Measurements from ENCODE around the gene CALHM4. TPM values are rescaled to one million over a fixed set of nuclear protein-coding genes. Genes with fewer than 3 reads are reported as not detected.

Gene CALHM4
- total and polyA plus RNA-seq, 2 of the 13 experiments (the other 11 are each of a cell fraction or from before 2014, with no cell fraction given) = not detected

DNA sequence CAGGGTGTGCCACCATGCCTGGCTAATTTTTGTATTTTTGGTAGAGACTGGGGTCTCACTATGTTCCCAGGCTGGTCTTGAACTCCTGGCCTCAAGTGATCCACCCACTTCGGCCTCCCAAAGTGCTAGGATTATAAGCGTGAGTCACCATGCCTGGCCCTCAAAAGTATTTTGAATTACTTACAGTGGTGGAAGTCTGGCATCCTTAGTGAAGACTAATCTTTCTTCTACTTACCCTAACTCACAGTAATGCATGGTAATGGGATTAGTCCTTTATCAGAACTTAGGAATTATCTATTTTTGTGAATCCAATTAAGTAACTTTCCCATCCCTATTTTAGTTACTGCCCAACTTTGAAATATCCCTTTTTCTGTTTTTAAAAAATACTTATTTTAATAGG, 21.7 kb downstream of the CALHM4 start:
- Histone ChIP-seq H3K4me3 (replicated peaks in 1 of 3; ENCODE audit: insufficient read depth in 1 of 3, low read depth in 2 of 3, low read length in 3 of 3) (no peak overlapping the region), H3K4me2 (ENCODE audit: low read depth, low read length) (no peak overlapping the region), H3K27ac (ENCODE audit: extremely low read length, insufficient read depth, low read length) (no peak overlapping the region), H3K4me1 (ENCODE audit: insufficient read depth, low read length) (peaks cover 27% of the 10 kb centered on the region), H3K79me2 (ENCODE audit: insufficient read depth, low read length) (peaks cover 63% of the 10 kb centered on the region), H3K9me3 (ENCODE audit: low read length) (no peaks in the 10 kb centered on the region), H3K27me3 (ENCODE audit: control insufficient read depth in 1 of 2, insufficient read depth in 2 of 2, low read length in 2 of 2) (no peaks in the 10 kb centered on the region; a peak in 1 of 5 replicates), H3K36me3 (replicated peaks in 1 of 2; ENCODE audit: control insufficient read depth in 1 of 2, insufficient read depth in 2 of 2, low read length in 2 of 2) (peaks cover 0 to 1% of the 10 kb centered on the region in 2 experiments; a peak in 3 of 5 replicates), H2AFZ (ENCODE audit: low read length) (no peak overlapping the region), H4K20me1 (ENCODE audit: insufficient read depth, low read length) (no peaks in the 10 kb centered on the region), H3K9ac (ENCODE audit: insufficient read depth, low read depth, low read length) (no peak overlapping the region)
- in situ Hi-C loops (cut with HindIII; ENCODE audit: extremely low pct_ligation_motif_present, low pct_unique_long_range_greater_than_20kb) = no loop called here
- WGBS (ENCODE audit: low lambda C conversion rate) = 97% methylated on average over 2 of the region's 2 CpGs
- no peak for FAIRE-seq
- TF ChIP-seq, protein P1, sequence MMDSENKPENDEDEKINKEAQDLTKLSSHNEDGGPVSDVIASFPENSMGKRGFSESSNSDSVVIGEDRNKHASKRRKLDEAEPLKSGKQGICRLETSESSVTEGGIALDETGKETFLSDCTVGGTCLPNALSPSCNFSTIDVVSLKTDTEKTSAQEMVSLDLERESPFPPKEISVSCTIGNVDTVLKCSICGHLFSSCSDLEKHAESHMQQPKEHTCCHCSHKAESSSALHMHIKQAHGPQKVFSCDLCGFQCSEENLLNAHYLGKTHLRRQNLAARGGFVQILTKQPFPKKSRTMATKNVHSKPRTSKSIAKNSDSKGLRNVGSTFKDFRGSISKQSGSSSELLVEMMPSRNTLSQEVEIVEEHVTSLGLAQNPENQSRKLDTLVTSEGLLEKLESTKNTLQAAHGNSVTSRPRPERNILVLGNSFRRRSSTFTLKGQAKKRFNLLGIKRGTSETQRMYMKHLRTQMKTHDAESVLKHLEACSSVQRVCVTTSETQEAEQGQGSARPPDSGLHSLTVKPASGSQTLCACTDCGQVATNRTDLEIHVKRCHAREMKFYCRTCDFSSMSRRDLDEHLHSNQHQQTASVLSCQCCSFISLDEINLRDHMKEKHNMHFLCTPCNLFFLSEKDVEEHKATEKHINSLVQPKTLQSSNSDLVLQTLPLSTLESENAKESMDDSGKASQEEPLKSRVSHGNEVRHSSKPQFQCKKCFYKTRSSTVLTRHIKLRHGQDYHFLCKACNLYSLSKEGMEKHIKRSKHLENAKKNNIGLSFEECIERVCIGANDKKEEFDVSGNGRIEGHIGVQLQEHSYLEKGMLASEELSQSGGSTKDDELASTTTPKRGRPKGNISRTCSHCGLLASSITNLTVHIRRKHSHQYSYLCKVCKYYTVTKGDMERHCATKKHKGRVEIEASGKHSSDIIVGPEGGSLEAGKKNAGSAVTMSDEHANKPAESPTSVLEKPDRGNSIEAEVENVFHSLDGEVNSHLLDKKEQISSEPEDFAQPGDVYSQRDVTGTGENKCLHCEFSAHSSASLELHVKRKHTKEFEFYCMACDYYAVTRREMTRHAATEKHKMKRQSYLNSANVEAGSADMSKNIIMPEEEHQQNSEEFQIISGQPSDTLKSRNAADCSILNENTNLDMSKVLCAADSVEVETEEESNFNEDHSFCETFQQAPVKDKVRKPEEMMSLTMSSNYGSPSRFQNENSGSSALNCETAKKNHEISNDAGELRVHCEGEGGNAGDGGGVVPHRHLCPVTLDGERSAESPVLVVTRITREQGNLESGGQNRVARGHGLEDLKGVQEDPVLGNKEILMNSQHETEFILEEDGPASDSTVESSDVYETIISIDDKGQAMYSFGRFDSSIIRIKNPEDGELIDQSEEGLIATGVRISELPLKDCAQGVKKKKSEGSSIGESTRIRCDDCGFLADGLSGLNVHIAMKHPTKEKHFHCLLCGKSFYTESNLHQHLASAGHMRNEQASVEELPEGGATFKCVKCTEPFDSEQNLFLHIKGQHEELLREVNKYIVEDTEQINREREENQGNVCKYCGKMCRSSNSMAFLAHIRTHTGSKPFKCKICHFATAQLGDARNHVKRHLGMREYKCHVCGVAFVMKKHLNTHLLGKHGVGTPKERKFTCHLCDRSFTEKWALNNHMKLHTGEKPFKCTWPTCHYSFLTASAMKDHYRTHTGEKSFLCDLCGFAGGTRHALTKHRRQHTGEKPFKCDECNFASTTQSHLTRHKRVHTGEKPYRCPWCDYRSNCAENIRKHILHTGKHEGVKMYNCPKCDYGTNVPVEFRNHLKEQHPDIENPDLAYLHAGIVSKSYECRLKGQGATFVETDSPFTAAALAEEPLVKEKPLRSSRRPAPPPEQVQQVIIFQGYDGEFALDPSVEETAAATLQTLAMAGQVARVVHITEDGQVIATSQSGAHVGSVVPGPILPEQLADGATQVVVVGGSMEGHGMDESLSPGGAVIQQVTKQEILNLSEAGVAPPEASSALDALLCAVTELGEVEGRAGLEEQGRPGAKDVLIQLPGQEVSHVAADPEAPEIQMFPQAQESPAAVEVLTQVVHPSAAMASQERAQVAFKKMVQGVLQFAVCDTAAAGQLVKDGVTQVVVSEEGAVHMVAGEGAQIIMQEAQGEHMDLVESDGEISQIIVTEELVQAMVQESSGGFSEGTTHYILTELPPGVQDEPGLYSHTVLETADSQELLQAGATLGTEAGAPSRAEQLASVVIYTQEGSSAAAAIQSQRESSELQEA (CRISPR knock-in tag; IDR thresholded peaks at IDR 0.05; ENCODE audit: not compliant biosample characterization) = no peak
- TF ChIP-seq RELA (CRISPR knock-in tag; IDR thresholded peaks at IDR 0.05) = no peak
- TF ChIP-seq, protein P2, sequence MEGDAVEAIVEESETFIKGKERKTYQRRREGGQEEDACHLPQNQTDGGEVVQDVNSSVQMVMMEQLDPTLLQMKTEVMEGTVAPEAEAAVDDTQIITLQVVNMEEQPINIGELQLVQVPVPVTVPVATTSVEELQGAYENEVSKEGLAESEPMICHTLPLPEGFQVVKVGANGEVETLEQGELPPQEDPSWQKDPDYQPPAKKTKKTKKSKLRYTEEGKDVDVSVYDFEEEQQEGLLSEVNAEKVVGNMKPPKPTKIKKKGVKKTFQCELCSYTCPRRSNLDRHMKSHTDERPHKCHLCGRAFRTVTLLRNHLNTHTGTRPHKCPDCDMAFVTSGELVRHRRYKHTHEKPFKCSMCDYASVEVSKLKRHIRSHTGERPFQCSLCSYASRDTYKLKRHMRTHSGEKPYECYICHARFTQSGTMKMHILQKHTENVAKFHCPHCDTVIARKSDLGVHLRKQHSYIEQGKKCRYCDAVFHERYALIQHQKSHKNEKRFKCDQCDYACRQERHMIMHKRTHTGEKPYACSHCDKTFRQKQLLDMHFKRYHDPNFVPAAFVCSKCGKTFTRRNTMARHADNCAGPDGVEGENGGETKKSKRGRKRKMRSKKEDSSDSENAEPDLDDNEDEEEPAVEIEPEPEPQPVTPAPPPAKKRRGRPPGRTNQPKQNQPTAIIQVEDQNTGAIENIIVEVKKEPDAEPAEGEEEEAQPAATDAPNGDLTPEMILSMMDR (CRISPR knock-in tag; IDR thresholded peaks at IDR 0.05) = no peak
- CTCF ChIA-PET (ENCODE audit: low intra/inter-chr PET ratio, low total read pairs) = no interaction called here
- no peak for ATAC-seq
- intact Hi-C loops (cut with micrococcal nuclease; ENCODE audit: unreplicated experiment) = no loop called here
- no peak for DNase-seq (ENCODE audit: low spot score)
- BruUV-seq (replicated peaks) = no TSS peak
- POLR2A ChIA-PET = no interaction called here
